K562 (cell line): ENCODE data around the gene DMD.

Source experiments
- BRCA1 ChIP-seq, 2 experiments: fragments of 450-650 bp in 1 of 2; sonication (generic) in 1 of 2; formaldehyde crosslinking in 1 of 2; IDR thresholded peaks; 2 replicates each; pipeline versions ENCODE4 v1.5.0 to v1.6.1; 2017 to 2020; ENCODE audit warnings: mild to moderate bottlenecking in 1 of 2, missing genetic modification reagents in 1 of 2
- CHD4 ChIP-seq: fragments of 200-600 bp; sonication (generic); IDR thresholded peaks from 3 replicates; pipeline ENCODE4 v1.6.1; 2012; ENCODE audit warnings: low read depth, mild to moderate bottlenecking, mixed read lengths, low read length, inconsistent platforms; ENCODE audit not compliant: insufficient read depth, insufficient replicate concordance, poor library complexity, severe bottlenecking
- IRF2 ChIP-seq: sonication (generic); formaldehyde crosslinking; IDR thresholded peaks from 2 replicates; pipeline ENCODE4 v1.8.1; 2022; ENCODE audit warnings: mild to moderate bottlenecking, missing genetic modification reagents
- MAX ChIP-seq: sonication (generic); formaldehyde crosslinking; IDR thresholded peaks from 2 replicates; pipeline ENCODE4 v1.9.0; 2022; ENCODE audit warnings: mild to moderate bottlenecking, missing genetic modification reagents
- MYBL2 ChIP-seq, 2 experiments: fragments of 450-650 bp in 1 of 2; sonication (generic) in 1 of 2; formaldehyde crosslinking in 1 of 2; IDR thresholded peaks; 2 replicates each; pipeline versions ENCODE4 v1.6.1 to v1.8.1; 2017 to 2022; ENCODE audit warnings: borderline replicate concordance in 1 of 2, inconsistent platforms in 1 of 2, low read depth in 1 of 2, mild to moderate bottlenecking in 1 of 2, missing genetic modification reagents in 1 of 2, moderate library complexity in 1 of 2
- MYC ChIP-seq, 2 experiments: fragments of 250-450 bp in 1 of 2; sonication (Bioruptor Pico) in 1 of 2; IDR thresholded peaks; 2 replicates each; pipeline versions ENCODE4 v1.5.1 to v1.6.1; 2012 to 2021; ENCODE audit warnings: low read depth in 2 of 2, borderline replicate concordance in 1 of 2, improper control_type of control experiment in 1 of 2, low read length in 1 of 2, mild to moderate bottlenecking in 1 of 2, moderate library complexity in 1 of 2
- NCOA1 ChIP-seq: fragments of 450-650 bp; IDR thresholded peaks from 2 replicates; pipeline ENCODE4 v1.6.1; 2016; ENCODE audit warnings: low read depth
- NFIX ChIP-seq: fragments of 250-450 bp; sonication (Bioruptor Pico); IDR thresholded peaks from 2 replicates; pipeline ENCODE4 v1.4.0; 2020; ENCODE audit warnings: low read depth, mild to moderate bottlenecking, moderate library complexity
- REST ChIP-seq, 2 experiments: fragments of 450-650 bp; formaldehyde crosslinking in 1 of 2; IDR thresholded peaks; 2 replicates each; pipeline versions ENCODE4 v1.4.0 to v1.6.1; 2014 to 2020; ENCODE audit warnings: mild to moderate bottlenecking in 2 of 2, borderline replicate concordance in 1 of 2, low read depth in 1 of 2
- RREB1 ChIP-seq: fragments of 250-450 bp; sonication (Bioruptor Pico); IDR thresholded peaks from 2 replicates; pipeline ENCODE4 v1.4.0; 2020
- SP1 ChIP-seq: sonication (generic); formaldehyde crosslinking; IDR thresholded peaks from 2 replicates; pipeline ENCODE4 v1.8.1; 2022; ENCODE audit warnings: mild to moderate bottlenecking, missing genetic modification reagents
- ZNF184 ChIP-seq: sonication (generic); formaldehyde crosslinking; IDR thresholded peaks from 2 replicates; pipeline ENCODE4 v1.5.0; 2020; ENCODE audit warnings: missing genetic modification reagents
- ZNF398 ChIP-seq: fragments of 250-450 bp; sonication (Bioruptor Pico); IDR thresholded peaks from 2 replicates; pipeline ENCODE4 v1.8.0; 2021; ENCODE audit warnings: moderate library complexity, mild to moderate bottlenecking, inconsistent platforms

GRCh38 chrX:33106737-33107136 lies 104.6 kb downstream of the DMD start:
- TF ChIP-seq NFIX (CRISPR knock-in tag) (no peak), IRF2 (CRISPR knock-in tag) (no peak), REST (IDR thresholded peaks at IDR 0.05; ENCODE audit: borderline replicate concordance) (no peak), REST (CRISPR knock-in tag; IDR thresholded peaks at IDR 0.05; ENCODE audit: low read depth) (no peak), CHD4 (no peak), NCOA1 (no peak), ZNF398 (CRISPR knock-in tag) (no peak), RREB1 (CRISPR knock-in tag) (no peak), BRCA1 (IDR thresholded peaks at IDR 0.05) (no peak), BRCA1 (CRISPR knock-in tag; IDR thresholded peaks at IDR 0.05) (no peak), MAX (no peak), SP1 (CRISPR knock-in tag) (no peak), MYBL2 (IDR thresholded peaks at IDR 0.05; ENCODE audit: low read depth) (no peak), MYBL2 (CRISPR knock-in tag; IDR thresholded peaks at IDR 0.05; ENCODE audit: borderline replicate concordance) (no peak), MYC (IDR thresholded peaks at IDR 0.05; ENCODE audit: low read depth, low read length) (no peak), MYC (CRISPR knock-in tag; IDR thresholded peaks at IDR 0.05; ENCODE audit: borderline replicate concordance, low read depth) (no peak), ZNF184 (CRISPR knock-in tag) (no peak)
